CD14-positive monocyte (primary cell): ENCODE results near the gene DDX20. TPM values are rescaled to one million over a fixed set of nuclear protein-coding genes. Genes with fewer than 3 reads are reported as not detected.

Experiments
- DNase-seq, 3 donors: peaks; one replicate each; pipeline ENCODE4 v3.0.0-alpha.2; 2011 to 2022
- H2AFZ ChIP-seq: 2 replicates; pipeline ENCODE4 v1.6.0; 2012; ENCODE audit warnings: mild to moderate bottlenecking, low read depth, low read length, inconsistent platforms; ENCODE audit not compliant: insufficient read depth, poor library complexity, severe bottlenecking
- H3K27ac ChIP-seq, 2 donors: 1 replicate in 1 of 2; 2 replicates in 1 of 2; pipeline ENCODE4 v1.5.1; 2012 to 2013; ENCODE audit warnings: low read length in 2 of 2, control low read depth in 1 of 2, inconsistent platforms in 1 of 2, low read depth in 1 of 2, mild to moderate bottlenecking in 1 of 2
- H3K27me3 ChIP-seq, 2 donors: one replicate each; pipeline versions ENCODE4 v1.6.0 to v1.6.1; 2011 to 2013; ENCODE audit warnings: low read length in 2 of 2; ENCODE audit not compliant: control insufficient read depth in 2 of 2, insufficient read depth in 2 of 2
- H3K36me3 ChIP-seq, 2 donors: replicated peaks in 1 of 2; 1 replicate in 1 of 2; 2 replicates in 1 of 2; pipeline versions ENCODE4 v1.5.1 to v1.6.1; 2012 to 2013; ENCODE audit warnings: low read length in 2 of 2, control low read depth in 1 of 2, inconsistent platforms in 1 of 2, mild to moderate bottlenecking in 1 of 2; ENCODE audit not compliant: insufficient read depth in 2 of 2, control insufficient read depth in 1 of 2
- H3K4me1 ChIP-seq, 2 donors: 1 replicate in 1 of 2; 2 replicates in 1 of 2; pipeline versions ENCODE4 v1.5.1 to v1.6.1; 2012 to 2013; ENCODE audit warnings: low read length in 2 of 2, control low read depth in 1 of 2, inconsistent platforms in 1 of 2, mild to moderate bottlenecking in 1 of 2, moderate library complexity in 1 of 2; ENCODE audit not compliant: insufficient read depth in 2 of 2, control insufficient read depth in 1 of 2
- H3K4me2 ChIP-seq: replicated peaks from 2 replicates; pipeline ENCODE3; 2012; ENCODE audit warnings: low read length, moderate library complexity, mild to moderate bottlenecking; ENCODE audit not compliant: poor library complexity, severe bottlenecking; ENCODE audit errors: extremely low read depth
- H3K4me3 ChIP-seq, 3 experiments: fragments of 200-600 bp in 1 of 3; sonication (generic) in 1 of 3; replicated peaks in 1 of 3; 1 replicate in 2 of 3; 2 replicates in 1 of 3; pipeline ENCODE4 v1.5.1; 2011 to 2013; ENCODE audit warnings: low read length in 3 of 3, mild to moderate bottlenecking in 3 of 3, control low read depth in 2 of 3, low read depth in 2 of 3, inconsistent platforms in 1 of 3, moderate library complexity in 1 of 3
- H3K79me2 ChIP-seq: 2 replicates; pipeline ENCODE4 v1.6.0; 2012; ENCODE audit warnings: mild to moderate bottlenecking, control low read depth, inconsistent platforms, low read length, moderate library complexity; ENCODE audit not compliant: insufficient read depth
- H3K9ac ChIP-seq: 2 replicates; pipeline ENCODE4 v1.6.0; 2017; ENCODE audit warnings: low read length, mild to moderate bottlenecking; ENCODE audit not compliant: insufficient read depth, poor library complexity, severe bottlenecking
- H3K9me3 ChIP-seq, 2 donors: replicated peaks in 1 of 2; 1 replicate in 1 of 2; 2 replicates in 1 of 2; pipeline versions ENCODE4 v1.5.1 to v1.6.1; 2012 to 2013; ENCODE audit warnings: low read length in 2 of 2, control low read depth in 1 of 2; ENCODE audit not compliant: control insufficient read depth in 1 of 2, insufficient read depth in 1 of 2
- H4K20me1 ChIP-seq: 2 replicates; pipeline ENCODE4 v1.6.0; 2012; ENCODE audit warnings: mild to moderate bottlenecking, low read length, control low read depth, moderate library complexity; ENCODE audit not compliant: insufficient read depth
- H3K27ac Mint-ChIP-seq, 7 donors: one replicate each; pipeline ENCODE4 v1.8.0; 2020; ENCODE audit warnings: mild to moderate bottlenecking in 7 of 7, mixed read lengths in 7 of 7, moderate library complexity in 6 of 7, inconsistent platforms in 2 of 7
- H3K27me3 Mint-ChIP-seq, 3 donors: one replicate each; pipeline ENCODE4 v1.8.0; 2021 to 2022; ENCODE audit warnings: low read depth in 3 of 3, mild to moderate bottlenecking in 3 of 3, mixed read lengths in 3 of 3, moderate library complexity in 3 of 3, inconsistent platforms in 1 of 3
- H3K36me3 Mint-ChIP-seq, 2 donors: one replicate each; pipeline ENCODE4 v1.8.0; 2020; ENCODE audit warnings: mixed read lengths in 2 of 2, inconsistent platforms in 1 of 2, mild to moderate bottlenecking in 1 of 2
- H3K4me1 Mint-ChIP-seq: one replicate; pipeline ENCODE4 v1.8.0; 2020; ENCODE audit warnings: mild to moderate bottlenecking, mixed read lengths
- H3K4me3 Mint-ChIP-seq, 2 donors: one replicate each; pipeline ENCODE4 v1.8.0; 2020; ENCODE audit warnings: mild to moderate bottlenecking in 2 of 2, mixed read lengths in 2 of 2, moderate library complexity in 1 of 2
- H3K9me3 Mint-ChIP-seq, 7 donors: one replicate each; pipeline ENCODE4 v1.8.0; 2020 to 2022; ENCODE audit warnings: mixed read lengths in 7 of 7, mild to moderate bottlenecking in 6 of 7, moderate library complexity in 6 of 7, inconsistent platforms in 2 of 7
- WGBS: methylation state at CpG from one replicate; pipeline ENCODE4 v1.1.5; 2013; ENCODE audit warnings: missing lambda C conversion rate; ENCODE audit not compliant: insufficient coverage; 5-methylcytosine and 5-hydroxymethylcytosine counted together
- intact Hi-C, 2 donors: fragments of 100-400 bp; cut with micrococcal nuclease; formaldehyde crosslinking; loops; one replicate each; pipeline versions ENCODE4 v1.15.0 to v1.15.1; 2023
- polyA plus RNA-seq, 3 donors: library from polyadenylated mRNA; depleted of rRNA in 1 of 3; unstranded in 2 of 3; stranded (reverse) in 1 of 3; fragments of 300-500 nt in 2 of 3; fragments of >200 nt in 1 of 3; fragmentation: Illumina TruSeq in 2 of 3; gene quantifications; 1 replicate in 2 of 3; 2 replicates in 1 of 3; pipeline ENCODE4 v1.2.3, GENCODE V29; 2012 to 2021
- TF ChIP-seq, protein P1 (sequence below): fragments of 200-600 bp; IDR thresholded peaks from one replicate; pipeline ENCODE4 v1.8.0; 2022; ENCODE audit warnings: antibody characterized with exemption, mild to moderate bottlenecking

The DDX20 gene
- polyA plus RNA-seq, 3 donors, result 3.1 to 4.1 (median 4.0) TPM

DNA sequence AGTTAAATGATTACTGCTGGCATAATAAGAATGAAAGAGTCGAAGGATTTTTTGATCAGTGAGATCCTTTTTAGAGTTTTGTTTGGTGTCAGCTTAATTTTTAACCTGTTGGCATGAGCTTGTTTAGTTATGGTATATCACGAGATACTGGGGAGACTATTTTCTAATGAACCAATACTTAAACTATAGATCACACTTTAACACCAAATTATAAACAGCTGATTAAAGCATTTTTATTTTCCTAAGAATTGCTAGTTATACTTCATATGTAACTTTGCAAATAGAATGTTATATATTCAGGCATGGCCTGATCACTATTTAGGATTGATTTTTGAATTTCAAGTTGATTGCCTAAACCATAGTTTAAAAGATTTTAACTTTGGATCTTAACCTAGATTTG, 6.0 kb downstream of the DDX20 start:
- H3K79me2 ChIP-seq, result peaks cover 18% of the 10 kb centered on the region
- peaks cover 70 to 83% of the 10 kb centered on the region in 2 donors for H3K36me3 Mint-ChIP-seq
- intact Hi-C loops, result no loop called here

GRCh38 chr1:111762332-111762731, 6.6 kb downstream of the DDX20 start:
- WGBS, result no CpG with 5 or more reads among the region's 2 CpGs

More for the DNA sequence above, 6.0 kb downstream of the DDX20 start:
- H3K4me1 Mint-ChIP-seq, result peaks cover 10% of the 10 kb centered on the region
- Histone ChIP-seq H3K4me2 (no peak overlapping the region), H3K9me3 (no peaks in the 10 kb centered on the region), H3K4me1 (peaks cover 6% of the 10 kb centered on the region in 2 donors), H3K4me3 (no peak overlapping the region), H2AFZ (no peak overlapping the region), H3K36me3 (peaks cover 77 to 87% of the 10 kb centered on the region in 2 donors), H3K27me3 (no peaks in the 10 kb centered on the region), H3K9ac (no peak overlapping the region), H4K20me1 (no peaks in the 10 kb centered on the region), H3K27ac (no peak overlapping the region)
- no peaks in the 10 kb centered on the region for H3K9me3 Mint-ChIP-seq
- H3K27me3 Mint-ChIP-seq, result no peaks in the 10 kb centered on the region
- H3K4me3 Mint-ChIP-seq, result no peak overlapping the region
- WGBS, result 100% methylated on average over 1 of the region's 2 CpGs
- DNase-seq, result no peak
- TF ChIP-seq, protein P1, sequence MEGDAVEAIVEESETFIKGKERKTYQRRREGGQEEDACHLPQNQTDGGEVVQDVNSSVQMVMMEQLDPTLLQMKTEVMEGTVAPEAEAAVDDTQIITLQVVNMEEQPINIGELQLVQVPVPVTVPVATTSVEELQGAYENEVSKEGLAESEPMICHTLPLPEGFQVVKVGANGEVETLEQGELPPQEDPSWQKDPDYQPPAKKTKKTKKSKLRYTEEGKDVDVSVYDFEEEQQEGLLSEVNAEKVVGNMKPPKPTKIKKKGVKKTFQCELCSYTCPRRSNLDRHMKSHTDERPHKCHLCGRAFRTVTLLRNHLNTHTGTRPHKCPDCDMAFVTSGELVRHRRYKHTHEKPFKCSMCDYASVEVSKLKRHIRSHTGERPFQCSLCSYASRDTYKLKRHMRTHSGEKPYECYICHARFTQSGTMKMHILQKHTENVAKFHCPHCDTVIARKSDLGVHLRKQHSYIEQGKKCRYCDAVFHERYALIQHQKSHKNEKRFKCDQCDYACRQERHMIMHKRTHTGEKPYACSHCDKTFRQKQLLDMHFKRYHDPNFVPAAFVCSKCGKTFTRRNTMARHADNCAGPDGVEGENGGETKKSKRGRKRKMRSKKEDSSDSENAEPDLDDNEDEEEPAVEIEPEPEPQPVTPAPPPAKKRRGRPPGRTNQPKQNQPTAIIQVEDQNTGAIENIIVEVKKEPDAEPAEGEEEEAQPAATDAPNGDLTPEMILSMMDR, result no peak
- no peak overlapping the region for H3K27ac Mint-ChIP-seq

More at GRCh38 chr1:111762332-111762731, 6.6 kb downstream of the DDX20 start:
- Histone ChIP-seq H3K9me3 (no peaks in the 10 kb centered on the region), H2AFZ (no peak overlapping the region), H3K27ac (no peak overlapping the region), H3K79me2 (peaks cover 12% of the 10 kb centered on the region), H3K27me3 (no peaks in the 10 kb centered on the region), H3K36me3 (peaks cover 83 to 88% of the 10 kb centered on the region in 2 donors), H3K4me2 (no peak overlapping the region), H3K9ac (no peak overlapping the region), H4K20me1 (no peaks in the 10 kb centered on the region), H3K4me3 (no peak overlapping the region), H3K4me1 (no peaks in the 10 kb centered on the region)
- TF ChIP-seq, protein P1, result no peak
- no peak overlapping the region for H3K4me3 Mint-ChIP-seq
- no peak for DNase-seq
- peaks cover 75 to 87% of the 10 kb centered on the region in 2 donors for H3K36me3 Mint-ChIP-seq
- intact Hi-C loops, result no loop called here
- H3K27me3 Mint-ChIP-seq, result no peaks in the 10 kb centered on the region
- H3K4me1 Mint-ChIP-seq, result peaks cover 4% of the 10 kb centered on the region
- H3K9me3 Mint-ChIP-seq, result no peaks in the 10 kb centered on the region
- no peak overlapping the region for H3K27ac Mint-ChIP-seq
